ENCODE data around the gene PNPLA6. TPM values are rescaled to one million over a fixed set of nuclear protein-coding genes. Genes with fewer than 3 reads are reported as not detected.

PNPLA6 gene
- total and polyA plus RNA-seq, 2 of the 4 experiments (the other 2 are of a cell fraction) = 17.9 to 52.7 TPM

GRCh38 chr19:7522923-7523667, 12.4 kb upstream of the PNPLA6 start:
- in situ Hi-C loops (cut with MboI; ENCODE audit: low sequenced_read_pairs) (no loop called here), intact Hi-C loops (cut with micrococcal nuclease) (loop anchor here (1.0 kb wide), 1 partner anchor 169 kb away; no protein-coding TSS in a partner anchor), dilution Hi-C loops (cut with HindIII; ENCODE audit: low sequenced_read_pairs, unreplicated experiment) (no loop called here)
- Histone ChIP-seq H3K27ac (ENCODE audit: insufficient read depth, low read length) (no peak overlapping the region; the same call in 1 of the 2 replicates), H4K8ac (ENCODE audit: low read depth in 2 of 2, low read length in 2 of 2) (no peak overlapping the region), H3K9me1 (ENCODE audit: insufficient read depth, low read length) (no peaks in the 10 kb centered on the region), H2AFZ (replicated peaks; ENCODE audit: low read length, poor library complexity) (peak overlapping the region; percentile 97), H3K4me1 (ENCODE audit: control insufficient read depth, insufficient read depth, low read length) (peaks cover 2% of the 10 kb centered on the region; the same call in 1 of the 2 replicates), H3K4me3 (ENCODE audit: insufficient read depth, low read depth, low read length) (peak overlapping the region; percentile 59), H2BK5ac (ENCODE audit: low read depth, low read length, poor library complexity, severe bottlenecking) (no peak overlapping the region), H3K14ac (replicated peaks; ENCODE audit: low read depth, low read length) (no peak overlapping the region), H2BK120ac (ENCODE audit: low read depth, low read length) (no peak overlapping the region), H4K20me1 (ENCODE audit: insufficient read depth, low read length) (no peaks in the 10 kb centered on the region), H3K36me3 (ENCODE audit: control insufficient read depth, insufficient read depth, low read length) (peaks cover 20% of the 10 kb centered on the region; the same call in 1 of the 2 replicates), H4K91ac (ENCODE audit: insufficient read depth, low read depth, low read length) (no peak overlapping the region), H3K18ac (ENCODE audit: low read depth, low read length) (no peak overlapping the region), H4K5ac (ENCODE audit: low read depth, low read length) (no peak overlapping the region), H3K4ac (ENCODE audit: low read depth, low read length) (no peak overlapping the region; the same call in 1 of the 2 replicates), H3K9me3 (ENCODE audit: control insufficient read depth, insufficient read depth, low read length) (no peaks in the 10 kb centered on the region), H3K79me1 (ENCODE audit: low read depth in 1 of 2, low read length in 2 of 2) (peaks cover 7 to 27% of the 10 kb centered on the region in 2 experiments), H2AK9ac (replicated peaks; ENCODE audit: low read depth, low read length, poor library complexity) (peak overlapping the region; percentile 77), H2BK20ac (ENCODE audit: low read depth, low read length) (no peak overlapping the region), H3K27me3 (ENCODE audit: control insufficient read depth, insufficient read depth, low read length) (no peaks in the 10 kb centered on the region), H2BK15ac (ENCODE audit: low read depth, low read length) (no peak overlapping the region), H3K56ac (ENCODE audit: extremely low read depth, insufficient read depth, low read length) (no peak overlapping the region), H2AK5ac (ENCODE audit: low read depth, low read length) (no peak overlapping the region), H3K4me2 (ENCODE audit: low read depth, low read length) (peak overlapping the region; percentile 87), H3K9ac (ENCODE audit: low read depth, low read length) (peak overlapping the region; percentile 31), H3K23ac (ENCODE audit: low read depth, low read length) (no peak overlapping the region)
- ChIA-PET CTCF (interaction anchor here (0.5 to 1.4 kb wide), 3 partner anchors 26 to 791 kb away, joined by 3 to 5 read pairs (median 3); a partner anchor contains a TSS), POLR2A (ENCODE audit: unreplicated experiment) (interaction anchor here (0.6 to 0.9 kb wide), 3 partner anchors 9 to 360 kb away, joined by 3 to 12 read pairs (median 7); no protein-coding TSS in a partner anchor)
- TF ChIP-seq CEBPB (IDR thresholded peaks at IDR 0.05; ENCODE audit: low read depth, low read length) (peak; percentile 80), RFX5 (IDR thresholded peaks at IDR 0.05; ENCODE audit: low read depth, low read length) (no peak), BHLHE40 (IDR thresholded peaks at IDR 0.05; ENCODE audit: low read depth, low read length) (peak; percentile 63)
- 3% methylated on average over 6 of the region's 23 CpGs; no CpG with 5 or more reads in 1 of the 2 experiments for WGBS, 2 experiments (ENCODE audit: extremely low coverage in 2 of 2, insufficient read length in 1 of 2)
- peak; percentile 19 for ATAC-seq (ENCODE audit: low read depth)
- no peak for DNase-seq
- no TSS peak for BruUV-seq (replicated peaks)
